ENCODE results near the gene IAH1.
A peak's percentile ranks its signal among the peaks of the same experiment; 100 is the strongest.
"Not testable (repeated sequence)": the region's sequence is repeated elsewhere in the genome, so short reads cannot be mapped to it uniquely, and the experiment has no call there.

Gene IAH1

DNA sequence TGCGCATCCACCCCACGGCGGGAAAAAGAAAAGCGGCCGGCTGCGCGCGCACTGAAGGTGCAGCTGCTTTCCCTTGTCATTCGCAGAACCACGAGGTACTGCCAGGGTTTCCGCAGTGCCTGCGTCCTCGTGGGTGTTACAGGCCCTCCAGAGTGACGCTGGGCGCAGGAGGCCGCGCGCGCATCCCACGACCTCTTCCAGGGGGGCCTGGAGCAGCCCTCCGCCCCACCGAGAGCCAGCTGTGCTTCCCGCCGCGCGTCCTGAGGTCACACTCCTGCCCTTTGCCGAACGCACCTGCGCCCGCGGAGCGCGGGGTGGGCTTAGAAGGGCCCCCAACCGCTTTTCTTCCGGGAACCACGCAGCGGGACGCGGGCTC is 378 bp upstream of the IAH1 start:
- peak; percentile 41 to 56 for DNase-seq

DNA sequence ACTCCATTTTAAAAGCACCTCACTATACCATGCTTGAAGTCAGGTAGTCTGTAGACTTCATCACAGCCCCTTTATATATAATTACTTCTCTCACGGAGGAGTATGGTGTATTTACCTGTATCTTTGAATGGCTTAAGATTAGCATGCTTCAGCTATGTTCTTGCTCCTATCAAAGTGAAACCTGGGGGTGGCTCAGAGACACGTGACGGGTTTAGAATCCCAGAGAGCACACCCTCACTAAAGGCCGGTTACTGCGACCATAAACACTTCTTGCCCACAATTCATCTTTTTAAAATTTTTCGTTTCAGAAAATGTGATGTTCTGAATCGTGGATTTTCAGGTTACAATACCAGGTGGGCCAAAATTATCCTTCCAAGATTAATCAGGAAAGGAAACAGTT is 3.6 kb downstream of the IAH1 start:
- no peak for DNase-seq

DNA sequence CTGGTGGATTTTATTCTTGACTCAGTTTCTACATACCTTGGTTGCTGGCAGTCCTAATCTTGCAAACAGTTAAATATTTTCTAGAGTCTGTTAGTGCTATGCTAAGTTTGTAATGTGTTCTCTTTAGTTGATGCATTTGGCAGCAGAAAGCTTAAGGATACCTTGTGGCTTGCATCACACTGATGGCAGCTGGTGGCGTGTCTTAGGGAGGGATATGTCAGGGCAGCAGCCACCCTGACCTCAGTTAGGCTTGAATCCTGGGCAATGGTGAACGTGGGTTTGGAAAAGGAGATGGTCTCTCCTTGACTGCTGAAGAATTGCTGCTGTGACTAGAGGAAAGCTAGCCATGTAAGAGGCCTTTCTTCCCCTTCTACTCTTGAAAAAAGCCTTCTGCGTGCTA is 4.2 kb downstream of the IAH1 start:
- no peak for DNase-seq

DNA sequence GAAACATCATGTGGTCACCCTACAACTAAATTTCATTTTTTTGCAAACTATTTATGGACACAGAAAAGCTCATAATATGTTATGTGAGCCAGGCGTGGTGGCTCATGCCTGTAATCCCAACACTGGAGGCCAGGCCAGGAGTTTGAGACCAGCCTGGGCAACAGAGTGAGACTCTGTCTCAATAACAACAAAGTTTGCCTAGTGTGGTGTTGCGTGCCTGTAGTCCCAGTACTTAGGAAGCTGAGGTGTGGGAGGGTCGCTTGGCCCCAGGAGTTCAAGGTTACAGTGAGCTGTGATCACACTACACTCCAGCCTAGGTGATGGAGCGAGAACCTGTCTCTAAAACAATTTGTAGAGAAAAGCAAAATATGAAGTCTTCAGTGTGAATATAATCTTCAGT is 5.8 kb downstream of the IAH1 start:
- DNase-seq, result no peak

DNA sequence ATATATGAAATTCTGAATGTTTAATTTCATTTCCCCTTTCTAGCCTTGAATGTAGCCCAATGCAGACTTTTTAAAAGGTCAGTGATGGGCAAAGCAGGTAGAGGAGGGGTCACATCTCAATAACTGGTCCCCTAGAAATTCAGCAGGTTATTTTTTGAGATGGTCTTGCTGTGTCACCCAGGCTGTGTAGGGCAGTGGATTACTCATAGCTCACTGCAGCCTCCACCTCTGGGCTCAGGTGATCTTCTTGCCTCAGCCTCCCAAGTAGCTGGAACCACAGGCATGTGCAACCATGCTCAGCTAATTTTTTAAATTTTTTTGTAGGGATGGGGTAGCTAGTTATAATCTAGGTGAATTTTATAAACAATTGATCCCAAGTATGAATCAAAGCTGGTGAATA is 8.8 kb downstream of the IAH1 start:
- DNase-seq, result no peak

DNA sequence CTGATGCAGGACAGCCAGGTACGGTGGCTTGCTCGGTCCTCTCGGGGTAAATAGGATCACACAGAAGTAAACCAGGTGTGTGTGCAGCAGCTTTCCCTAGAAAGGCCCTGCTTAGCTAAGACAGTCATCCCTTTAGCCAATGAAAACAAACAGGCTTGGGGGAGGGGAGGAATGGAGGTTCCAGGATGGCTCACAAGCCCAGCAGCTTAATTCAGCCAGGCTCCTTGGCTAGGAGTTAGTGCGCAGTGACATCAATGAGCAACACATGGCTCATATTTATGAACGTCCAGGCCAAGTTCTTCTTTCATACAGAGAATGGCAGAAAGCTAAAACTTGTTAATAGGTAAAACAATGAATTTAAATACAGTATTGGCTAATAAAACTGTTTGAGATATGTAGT is 10.2 kb downstream of the IAH1 start:
- no peak for DNase-seq

DNA sequence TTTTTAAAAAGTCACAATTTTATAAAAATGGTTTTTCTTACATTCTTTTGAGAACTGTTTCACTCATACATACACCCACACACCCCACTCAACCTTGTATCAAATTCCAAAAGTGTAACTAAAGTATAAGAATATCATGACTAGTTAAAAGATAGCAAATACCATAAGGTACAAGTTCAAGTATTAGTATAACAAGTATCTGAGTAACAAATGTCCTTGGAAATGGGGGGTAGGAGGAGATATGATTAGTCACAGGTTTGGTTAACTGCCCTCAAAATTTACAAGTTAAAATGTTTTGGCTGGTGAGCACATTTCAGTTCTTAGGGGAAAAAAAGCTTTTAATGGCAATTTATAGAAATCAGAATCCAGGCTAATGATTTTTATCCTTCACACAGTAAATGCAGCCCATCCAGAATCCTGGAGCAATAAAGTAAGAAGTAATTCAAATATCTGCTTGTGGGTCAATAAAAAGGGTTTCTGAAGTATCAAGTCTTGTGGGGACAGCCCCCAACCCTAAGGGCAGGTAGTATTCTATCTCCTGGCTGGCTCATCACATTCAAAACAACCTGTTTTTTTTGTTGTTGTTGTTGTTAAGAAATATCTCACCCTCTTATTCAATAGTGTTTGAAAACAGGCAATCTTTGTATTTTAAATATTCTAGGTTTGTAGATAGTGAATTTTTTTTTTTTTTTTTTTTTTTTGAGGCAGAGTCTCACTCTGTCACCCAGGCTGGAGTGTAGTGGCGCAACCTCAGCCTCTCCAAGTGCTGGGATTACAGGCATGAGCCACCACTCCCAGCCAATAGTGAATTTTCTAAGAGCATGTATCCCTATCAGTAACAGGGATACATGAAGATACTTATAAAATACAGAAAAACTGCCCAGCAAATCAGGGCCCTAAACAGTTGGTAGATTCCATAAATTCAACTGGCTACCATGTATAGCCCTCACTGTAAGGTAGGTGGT is 14.5 kb downstream of the IAH1 start:
- no peak for DNase-seq

DNA sequence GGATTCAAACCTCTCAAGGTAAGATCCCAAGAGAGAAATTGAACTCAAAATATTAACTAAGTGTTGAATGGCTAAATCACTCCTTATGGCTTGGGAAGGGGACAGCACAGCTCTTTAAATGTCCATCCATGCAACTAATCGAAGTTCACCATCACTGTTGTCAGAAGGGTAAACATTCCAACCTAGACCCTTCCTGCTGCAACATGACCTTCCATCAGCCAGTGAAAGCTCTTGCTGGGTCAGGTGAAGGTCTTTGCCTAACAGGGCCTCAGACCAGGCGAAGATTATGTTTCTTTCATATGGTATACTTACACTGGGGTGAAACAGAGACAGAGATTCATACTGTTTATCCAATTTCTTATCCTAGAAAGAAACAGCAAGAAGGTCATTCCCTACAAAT is 16.4 kb downstream of the IAH1 start:
- DNase-seq, result no peak

DNA sequence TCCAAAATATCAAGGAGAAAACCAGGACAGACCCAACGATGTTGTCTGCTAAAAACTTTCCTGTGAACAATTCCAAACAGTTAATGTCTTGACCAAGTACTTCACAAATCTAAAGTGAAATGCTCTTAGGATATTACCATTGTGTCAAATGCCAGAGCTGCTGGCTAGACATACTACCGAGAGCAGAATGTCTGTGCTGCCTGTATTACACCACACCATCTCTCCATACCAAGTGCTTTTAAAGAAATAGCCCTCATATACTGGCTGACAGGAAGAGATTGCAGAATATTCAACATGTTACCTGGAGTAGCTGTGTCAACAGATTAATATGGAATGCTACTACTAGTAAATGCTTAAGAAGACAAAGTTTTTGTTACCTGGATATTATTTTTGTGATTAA is 18.6 kb downstream of the IAH1 start:
- DNase-seq, result no peak

DNA sequence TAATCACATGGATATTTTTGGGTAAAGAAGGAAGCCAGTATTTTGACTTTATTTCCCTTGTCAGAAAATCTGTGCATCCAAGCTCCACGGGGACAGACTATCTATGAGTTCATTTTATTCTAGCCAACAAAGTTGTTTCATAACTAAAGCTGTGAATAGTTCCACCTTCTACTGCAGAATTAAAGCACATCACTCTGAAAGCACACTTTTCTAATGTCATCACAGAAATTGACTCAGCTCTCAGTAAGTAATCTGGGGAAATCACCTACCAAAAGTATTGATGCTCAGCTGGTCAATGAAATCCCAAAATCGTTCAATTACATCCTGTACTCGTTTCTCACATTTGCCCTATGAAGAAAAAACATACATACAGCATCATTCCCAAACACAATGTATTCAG is 19.1 kb downstream of the IAH1 start:
- DNase-seq, result no peak

DNA sequence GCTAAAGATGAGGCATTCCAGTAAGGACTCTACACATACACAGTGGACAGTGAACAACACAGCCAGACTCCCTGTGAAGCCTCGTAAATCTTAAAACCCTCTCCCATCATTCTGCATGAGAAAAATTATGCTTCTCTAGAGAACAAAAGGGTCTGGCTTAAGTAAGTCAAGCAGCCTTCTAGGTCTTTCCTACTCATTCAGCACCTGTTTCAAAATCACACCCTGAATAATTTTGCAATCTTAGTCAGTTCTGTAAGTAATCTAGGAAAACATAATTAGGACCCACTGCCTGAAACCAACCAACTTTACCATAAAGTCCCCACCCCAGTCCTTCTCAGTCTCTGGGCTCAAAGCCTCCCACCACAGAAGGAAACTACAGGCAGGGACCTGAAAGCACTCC is 19.7 kb downstream of the IAH1 start:
- no peak for DNase-seq

DNA sequence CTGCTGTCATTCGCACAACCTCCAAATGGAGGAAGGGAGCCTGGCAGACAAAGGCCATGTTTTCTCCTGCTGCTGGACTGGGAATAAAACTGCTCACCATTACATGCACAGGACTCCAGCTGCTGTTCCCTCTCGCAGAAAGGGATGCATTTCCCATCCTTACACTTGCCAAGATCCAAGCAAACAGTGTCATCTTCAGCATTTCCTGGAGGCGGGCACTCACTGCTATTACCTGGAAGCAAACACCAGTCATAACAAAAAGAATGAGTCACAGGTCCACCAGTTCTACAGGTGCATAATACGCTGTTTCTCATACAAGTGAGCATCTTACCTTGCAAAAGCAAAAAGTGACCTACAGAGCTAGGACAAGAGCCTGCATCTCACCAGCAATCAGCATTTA is 22.7 kb downstream of the IAH1 start:
- DNase-seq, result no peak

DNA sequence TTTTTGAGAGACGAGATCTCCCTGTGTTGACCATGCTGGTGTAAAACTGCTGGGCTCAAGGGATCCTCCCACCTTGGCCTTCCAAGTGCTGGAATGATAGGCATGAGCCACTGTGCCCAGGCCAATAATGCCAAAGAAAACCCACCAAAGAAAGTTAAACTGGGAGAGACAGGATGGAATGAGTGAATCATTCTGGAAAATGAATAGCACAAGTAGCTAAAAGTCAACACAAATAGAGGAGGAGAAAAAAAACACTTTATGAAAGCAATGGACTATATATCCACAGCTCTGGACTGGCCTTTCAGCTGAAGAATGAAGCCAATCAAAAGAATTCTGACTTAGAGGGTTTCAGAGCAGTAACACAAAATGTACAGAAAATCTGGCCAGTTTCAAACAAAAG is 23.9 kb downstream of the IAH1 start:
- no peak for DNase-seq

DNA sequence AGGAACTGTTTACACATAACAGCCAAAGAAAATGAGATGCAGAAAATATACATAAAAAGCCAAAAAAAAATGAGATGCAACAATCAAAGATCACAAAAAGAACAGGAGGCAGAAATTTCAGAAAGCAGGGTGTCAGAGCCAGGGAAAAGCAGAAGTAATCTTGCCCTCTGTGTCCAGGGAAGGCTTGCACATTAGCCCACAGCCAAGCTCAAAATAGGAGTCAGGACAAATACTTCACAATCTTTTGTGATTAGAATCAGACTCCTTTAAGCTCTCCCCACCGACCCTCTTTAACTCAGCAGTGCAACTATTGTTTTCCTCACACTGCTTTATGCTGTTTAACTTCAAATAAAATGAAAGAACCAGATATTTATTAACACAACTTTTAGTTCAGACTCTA is 34.6 kb downstream of the IAH1 start:
- DNase-seq, result no peak

DNA sequence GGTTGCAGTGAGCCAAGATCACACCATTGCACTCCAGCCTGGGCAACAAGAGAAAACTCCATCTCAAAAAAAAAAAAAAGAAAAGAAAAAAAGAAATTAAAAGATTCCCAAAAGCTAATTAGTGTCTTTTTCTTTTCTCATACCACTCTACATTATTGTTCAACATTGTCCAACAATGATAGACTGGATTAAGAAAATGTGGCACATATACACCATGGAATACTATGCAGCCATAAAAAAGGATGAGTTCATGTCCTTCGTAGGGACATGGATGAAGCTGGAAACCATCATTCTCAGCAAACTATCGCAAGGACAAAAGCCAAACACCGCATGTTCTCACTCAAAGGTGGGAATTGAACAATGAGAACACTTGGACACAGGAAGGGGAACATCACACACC is 39.6 kb downstream of the IAH1 start:
- not testable (repeated sequence) for DNase-seq

DNA sequence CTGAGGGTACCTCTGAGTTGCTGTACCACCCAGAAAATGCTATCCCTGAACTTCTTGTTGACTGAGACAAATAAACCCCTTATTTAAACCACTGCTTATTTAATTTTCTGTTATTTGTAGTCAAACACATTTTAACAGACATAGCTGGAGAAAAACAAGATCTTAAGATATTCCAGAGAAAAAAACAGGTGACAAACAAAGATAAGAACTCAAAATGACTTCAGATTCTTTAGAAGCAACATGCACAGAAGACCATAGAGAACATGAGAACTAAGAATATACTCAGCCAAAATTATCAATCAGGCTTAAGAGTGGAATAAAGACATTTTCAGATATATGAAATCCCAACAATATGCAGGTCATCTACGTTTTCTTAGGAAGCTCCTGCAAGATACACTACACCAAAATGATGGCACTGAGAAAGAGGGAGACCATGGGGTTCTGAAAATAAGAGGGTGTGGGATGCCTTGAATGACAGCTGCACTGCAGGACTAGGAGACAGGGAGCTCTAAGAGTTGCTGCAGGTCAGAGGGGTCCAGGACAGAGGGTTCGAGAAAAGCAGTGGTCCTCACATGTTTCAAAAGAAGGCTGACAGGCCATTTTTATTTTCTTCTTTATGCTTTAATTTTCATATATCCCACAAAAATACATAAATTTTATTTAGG is 42.9 kb downstream of the IAH1 start:
- no peak for DNase-seq

DNA sequence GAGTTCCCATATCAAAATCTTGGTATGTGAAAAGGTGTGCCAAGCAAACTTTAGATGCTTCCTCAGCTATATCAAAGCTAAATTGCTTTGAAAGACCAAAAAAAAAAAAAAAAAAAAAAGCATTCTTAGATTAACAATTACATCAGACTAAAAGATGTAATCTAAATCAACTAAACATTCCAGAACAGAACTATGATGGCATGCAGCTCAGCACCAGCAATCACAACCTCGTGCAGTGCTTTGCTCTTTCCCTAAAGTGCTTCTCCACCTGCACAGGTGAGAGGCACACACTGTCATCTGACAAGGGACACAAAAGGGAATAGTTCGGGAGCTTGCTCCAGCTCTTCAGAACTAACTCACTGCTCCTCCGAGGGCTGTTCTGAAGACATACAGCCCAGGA is 43.8 kb downstream of the IAH1 start:
- no peak for DNase-seq

DNA sequence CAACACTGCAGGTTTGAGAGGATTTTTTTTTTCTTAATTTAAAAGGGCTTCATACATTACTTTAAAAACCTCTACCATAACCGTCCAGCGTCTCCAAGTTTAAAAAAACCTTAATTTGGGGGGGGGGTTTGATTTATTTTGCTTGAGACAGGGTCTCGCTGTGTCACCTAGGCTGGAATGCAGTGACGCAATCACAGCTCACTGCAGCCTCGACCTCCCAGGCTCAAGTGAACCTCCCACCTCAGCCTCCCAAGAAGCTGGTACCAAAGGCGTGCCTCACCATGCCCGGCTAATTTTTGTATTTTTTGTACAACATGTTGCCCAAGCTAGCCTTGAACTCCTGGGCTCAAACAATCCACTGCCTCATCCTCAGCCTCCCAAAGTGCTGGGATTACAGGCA is 44.4 kb downstream of the IAH1 start:
- DNase-seq, result no peak

DNA sequence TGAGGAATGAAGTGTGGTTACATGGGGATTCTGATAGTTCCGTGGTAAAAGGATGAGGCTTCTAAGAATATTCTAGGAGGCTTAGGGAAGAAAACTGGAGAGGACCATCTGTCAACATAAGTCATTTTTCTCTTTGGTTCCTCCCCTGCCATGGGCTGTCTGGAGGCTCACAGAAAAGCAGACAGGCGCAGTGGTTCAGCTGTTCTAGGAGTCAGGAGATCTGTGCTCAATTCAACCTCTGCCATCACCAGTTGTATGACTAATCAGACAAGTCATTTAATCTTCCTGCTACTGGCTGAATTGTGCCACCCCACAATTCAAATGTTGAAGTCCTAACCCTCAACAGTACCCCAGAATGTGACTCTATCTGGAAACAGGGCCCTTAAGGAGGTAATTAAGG is 44.9 kb downstream of the IAH1 start:
- no peak for DNase-seq

DNA sequence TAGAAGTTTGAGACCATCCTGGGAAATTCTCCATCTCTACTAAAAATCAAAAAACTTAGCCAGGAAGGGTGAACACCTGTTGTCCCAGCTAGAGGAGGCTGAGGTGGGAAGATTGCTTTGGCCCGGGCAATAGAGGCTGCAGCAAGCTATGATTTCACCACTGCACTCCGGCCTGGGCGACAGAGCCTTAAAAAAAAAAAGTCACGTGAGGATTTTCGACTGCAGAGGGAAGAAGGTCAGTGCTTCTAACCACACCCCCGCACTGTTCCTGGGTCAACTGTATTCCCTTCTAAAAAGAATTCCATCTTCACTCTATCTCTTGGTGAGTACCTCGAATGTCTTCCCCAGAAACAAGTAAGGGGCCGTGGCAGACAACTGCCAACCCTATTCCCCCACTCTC is 49.9 kb downstream of the IAH1 start:
- DNase-seq, result no peak

DNA sequence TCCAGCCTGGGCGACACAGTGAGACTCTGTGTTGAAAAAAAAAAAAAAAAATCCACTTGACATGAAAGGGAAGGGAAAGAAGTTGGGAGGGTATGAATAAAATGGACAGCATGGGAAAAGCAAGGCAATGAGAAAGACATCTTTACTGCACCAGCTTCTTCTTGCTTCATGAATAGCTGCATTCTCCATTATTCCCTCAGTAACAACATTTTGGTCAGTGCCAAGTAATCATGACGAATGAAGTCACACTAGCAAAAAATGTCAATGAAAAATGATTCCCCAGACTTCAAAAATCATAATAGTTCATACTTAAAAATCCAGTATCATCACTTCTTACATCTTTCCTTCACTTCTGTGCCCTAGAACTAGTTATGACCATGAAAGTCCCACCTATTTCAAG is 50.9 kb downstream of the IAH1 start:
- no peak for DNase-seq

DNA sequence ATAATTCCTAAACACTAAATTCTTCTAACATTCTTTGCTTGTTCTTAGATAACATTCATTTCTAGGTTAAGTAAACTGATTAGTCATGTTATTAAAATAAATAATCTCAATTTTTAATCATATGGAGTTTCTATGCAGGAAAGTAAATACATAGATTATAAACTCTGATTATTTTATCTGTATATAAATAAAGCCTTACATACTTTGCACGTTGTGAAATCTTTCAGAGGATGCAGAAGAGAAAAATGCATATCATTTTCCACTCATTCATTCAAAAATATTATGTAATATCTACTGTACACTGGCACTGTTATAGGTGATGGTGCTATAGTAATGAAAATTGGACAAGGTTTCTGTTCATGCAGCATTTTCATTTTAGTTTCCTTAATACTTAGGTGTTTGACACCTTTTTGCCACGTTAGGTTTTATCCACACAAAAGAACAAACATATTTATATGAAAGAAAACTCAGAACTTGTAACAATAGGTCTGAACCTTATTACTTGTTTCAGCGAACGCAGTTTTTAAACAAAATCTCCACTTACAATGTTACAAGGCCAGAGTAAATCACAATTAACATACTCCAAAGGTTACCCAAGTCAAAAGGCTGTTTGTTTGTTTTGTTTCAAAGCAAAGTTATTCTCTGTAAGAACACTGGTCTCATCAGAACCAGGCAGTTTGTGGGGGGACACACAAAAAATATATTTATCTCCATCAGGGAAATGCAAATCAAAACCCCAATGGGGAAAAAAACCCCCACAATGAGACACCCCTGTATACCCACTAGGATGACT is 53.8 kb downstream of the IAH1 start:
- no peak for DNase-seq

DNA sequence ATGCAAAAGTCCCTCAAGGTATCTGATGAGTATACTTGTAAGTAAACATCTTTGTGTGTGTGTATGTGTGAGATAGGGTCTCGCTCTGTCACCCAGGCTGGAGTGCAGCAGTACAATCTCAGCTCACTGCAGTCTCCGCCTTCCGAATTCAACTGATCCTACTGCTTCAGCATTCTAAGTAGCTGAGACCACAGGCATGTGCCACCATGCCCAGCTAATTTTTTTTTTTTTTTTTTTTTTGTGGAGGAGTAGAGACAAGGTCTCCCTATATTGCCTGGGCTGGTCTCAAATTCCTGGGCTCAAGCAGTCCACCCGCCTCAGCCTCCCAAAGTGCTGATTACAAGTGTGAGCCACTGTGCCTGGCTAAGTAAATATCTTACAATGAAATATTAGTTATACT is 58.1 kb downstream of the IAH1 start:
- DNase-seq, result no peak

DNA sequence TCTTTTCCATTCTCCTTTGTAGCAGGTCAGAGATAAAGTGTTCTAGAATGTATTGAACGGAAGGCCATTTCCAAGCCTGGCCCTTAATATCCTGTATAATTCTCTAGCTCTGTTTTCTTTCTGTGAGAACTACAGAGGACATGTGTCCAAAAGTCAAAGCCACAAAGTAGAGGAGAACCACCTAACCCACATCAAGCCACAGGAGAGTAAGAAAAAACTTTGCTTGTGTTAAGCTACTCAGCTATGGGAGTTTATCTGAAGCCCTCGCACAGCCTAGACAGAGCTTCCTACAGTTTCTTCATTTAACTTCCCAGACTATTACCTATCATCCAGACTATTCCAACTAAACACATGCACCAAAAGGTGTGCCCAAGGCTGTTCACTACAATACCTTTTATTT is 59.3 kb downstream of the IAH1 start:
- no peak for DNase-seq

Measured in NCI-H1930 (cell line).